ENCODE data around the gene DERA.
"Not testable (repeated sequence)": the region's sequence is repeated elsewhere in the genome, so short reads cannot be mapped to it uniquely, and the experiment has no call there.

The DERA gene

GRCh38 chr12:15956413-15957185, 45.5 kb downstream of the DERA start:
- FAIRE-seq, result no peak
- no peak for DNase-seq (ENCODE audit: insufficient read length, low spot score)

GRCh38 chr12:15962760-15963159, 51.6 kb downstream of the DERA start:
- DNase-seq (ENCODE audit: insufficient read length, low spot score) (no peak), FAIRE-seq (no peak)

- no peak for DNase-seq (ENCODE audit: insufficient read length, low spot score)
- FAIRE-seq, result no peak
Observed at GRCh38 chr12:15963271-15963670, 52.1 kb downstream of the DERA start.

GRCh38 chr12:15966426-15966825, 55.3 kb downstream of the DERA start:
- FAIRE-seq, result no peak
- no peak for DNase-seq (ENCODE audit: insufficient read length, low spot score)

- not testable (repeated sequence) for FAIRE-seq; DNase-seq (ENCODE audit: insufficient read length, low spot score)
Observed at GRCh38 chr12:15967053-15967452, 55.9 kb downstream of the DERA start.

- no peak for FAIRE-seq
- no peak for DNase-seq (ENCODE audit: insufficient read length, low spot score)
Observed at GRCh38 chr12:15971211-15971610, 60.1 kb downstream of the DERA start.

DNA sequence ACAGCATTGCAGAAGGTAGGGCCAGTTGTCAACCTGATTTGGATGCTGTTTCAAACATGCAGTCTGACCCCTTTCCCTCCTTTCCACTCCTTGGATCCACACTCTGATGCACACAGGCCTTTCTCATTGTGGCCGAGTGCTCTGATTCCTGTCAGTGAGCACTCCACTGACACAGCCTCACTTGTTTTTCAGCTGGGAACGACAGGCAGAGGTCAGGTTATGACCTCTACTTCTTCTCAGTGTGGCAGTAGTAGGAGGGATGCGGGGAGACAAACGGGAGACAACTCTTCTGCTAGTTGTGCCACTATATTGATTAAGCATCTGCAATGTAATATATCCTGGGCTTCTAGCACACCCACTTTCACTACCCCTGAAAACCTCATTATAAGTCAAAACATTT, 61.8 kb downstream of the DERA start:
- FAIRE-seq, result no peak

GRCh38 chr12:15977999-15978951, 67.1 kb downstream of the DERA start:
- FAIRE-seq, result no peak
- DNase-seq (ENCODE audit: insufficient read length, low spot score), result peak; percentile 38

More for the DNA sequence above, 61.8 kb downstream of the DERA start:
- no peak for DNase-seq (ENCODE audit: insufficient read length, low spot score)

GRCh38 chr12:15979096-15980092, 68.3 kb downstream of the DERA start:
- DNase-seq (ENCODE audit: insufficient read length, low spot score) (peak; percentile 7), FAIRE-seq (no peak)

- FAIRE-seq (no peak), DNase-seq (ENCODE audit: insufficient read length, low spot score) (no peak)
Observed at GRCh38 chr12:15982071-15982470, 70.9 kb downstream of the DERA start.

DNA sequence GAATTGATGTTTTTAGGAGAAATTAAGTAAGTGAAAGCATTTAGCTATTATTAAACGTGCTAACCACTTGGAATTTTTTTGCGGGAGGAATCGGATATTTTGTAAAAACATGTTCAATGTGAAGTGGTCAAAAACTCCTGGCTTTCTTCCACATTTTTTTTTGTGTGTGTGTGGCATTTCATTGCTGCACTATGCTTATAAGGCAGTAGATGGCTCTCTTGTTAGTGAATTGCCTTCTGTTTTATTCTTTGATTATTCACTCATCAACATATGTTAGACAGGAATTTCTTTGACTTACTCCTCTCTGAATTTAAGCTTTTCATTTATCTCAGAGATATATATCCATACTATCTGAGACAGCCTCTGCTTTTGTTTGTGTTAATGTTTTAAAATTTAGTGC, 71.3 kb downstream of the DERA start:
- FAIRE-seq (no peak), DNase-seq (ENCODE audit: insufficient read length, low spot score) (peak; percentile 3)

- no peak for FAIRE-seq
- no peak for DNase-seq (ENCODE audit: insufficient read length, low spot score)
Observed at GRCh38 chr12:15982921-15983320, 71.8 kb downstream of the DERA start.

- FAIRE-seq, result no peak
- no peak for DNase-seq (ENCODE audit: insufficient read length, low spot score)
Observed at GRCh38 chr12:15984097-15984800, 73.1 kb downstream of the DERA start.

DNA sequence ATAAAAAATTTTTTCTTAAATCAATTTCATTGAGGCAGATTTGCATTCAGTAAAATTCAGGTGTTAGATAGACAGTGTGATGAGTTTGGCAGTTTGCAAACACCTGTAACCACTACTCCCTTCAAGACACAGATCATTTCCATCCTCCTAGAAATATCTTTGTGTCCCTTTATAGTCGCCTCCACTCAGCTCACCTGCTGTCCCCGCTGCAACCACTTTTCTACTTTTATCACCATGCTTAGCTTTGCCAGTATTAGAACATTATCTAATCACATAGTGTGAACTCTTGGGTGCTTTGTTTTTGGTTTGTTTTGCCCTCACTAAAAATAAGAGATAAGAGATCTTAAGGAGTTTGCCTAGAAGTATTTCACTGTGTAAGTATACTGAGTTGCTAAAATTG, 73.8 kb downstream of the DERA start:
- FAIRE-seq (no peak), DNase-seq (ENCODE audit: insufficient read length, low spot score) (no peak)

DNA sequence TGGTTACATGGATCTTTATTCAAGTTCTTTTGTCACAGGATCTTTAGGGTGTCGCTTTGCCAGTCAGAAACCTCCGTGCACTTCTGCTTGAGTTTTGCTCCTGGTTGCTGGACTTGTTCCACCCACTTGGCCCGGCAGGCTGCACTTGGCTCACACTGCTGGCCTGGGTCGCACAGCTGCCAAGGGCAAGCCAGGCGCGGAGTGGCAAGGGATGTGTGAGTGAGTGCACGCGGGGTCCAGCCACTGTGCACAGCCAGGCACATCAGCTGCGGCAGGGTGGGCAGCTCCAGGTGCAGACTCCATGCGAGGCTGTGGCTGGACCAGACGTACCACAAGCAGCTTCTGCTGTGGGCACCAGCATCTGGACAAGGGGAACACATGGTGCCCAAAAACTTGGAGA, 76.6 kb downstream of the DERA start:
- DNase-seq (ENCODE audit: insufficient read length, low spot score), result no peak
- FAIRE-seq, result no peak

- no peak for FAIRE-seq
- DNase-seq (ENCODE audit: insufficient read length, low spot score), result no peak
Observed at GRCh38 chr12:15988983-15989755, 78.0 kb downstream of the DERA start.

DNA sequence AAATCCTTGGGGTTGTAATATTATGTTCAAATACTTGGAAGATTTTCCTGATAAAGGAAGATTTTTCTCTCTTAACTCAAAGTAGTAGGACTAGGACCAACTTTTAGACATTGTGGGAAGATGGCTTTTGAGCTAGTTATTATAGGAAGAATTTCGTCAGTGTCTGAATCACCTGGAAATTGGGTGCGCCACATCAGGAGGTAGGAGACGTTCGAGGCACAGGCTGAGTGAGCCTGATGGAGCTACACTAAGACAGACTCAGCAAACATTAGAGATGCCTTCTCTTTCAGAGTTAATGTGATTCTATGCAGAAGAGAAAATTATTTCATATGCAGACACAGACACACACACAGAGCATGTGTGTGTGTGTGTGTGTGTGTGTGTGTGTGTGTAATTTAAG, 84.7 kb downstream of the DERA start:
- FAIRE-seq, result no peak
- no peak for DNase-seq (ENCODE audit: insufficient read length, low spot score)

DNA sequence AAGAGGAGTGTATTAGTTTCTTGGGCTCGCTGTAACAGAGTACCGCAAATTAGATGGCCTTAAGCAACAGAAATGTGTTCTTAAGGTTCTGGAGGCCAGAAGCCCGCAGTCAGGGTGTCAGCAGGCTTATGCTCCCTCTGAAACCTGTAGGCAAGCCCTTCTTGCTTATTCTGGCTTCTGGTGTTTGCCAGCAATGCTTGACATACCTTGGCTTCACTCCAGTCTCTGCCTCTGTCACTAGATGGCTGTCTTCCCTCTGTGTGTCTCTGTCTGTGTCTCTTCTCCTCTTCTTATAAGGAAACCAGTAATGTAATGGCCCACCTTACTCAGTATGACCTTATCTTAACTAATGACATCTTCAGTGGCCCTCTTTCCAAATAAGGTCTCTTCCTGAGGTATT, 85.1 kb downstream of the DERA start:
- no peak for FAIRE-seq
- no peak for DNase-seq (ENCODE audit: insufficient read length, low spot score)

- DNase-seq (ENCODE audit: insufficient read length, low spot score) (no peak), FAIRE-seq (no peak)
Observed at GRCh38 chr12:15996948-15997347, 85.8 kb downstream of the DERA start.

All from HTR-8/SVneo (cell line).